GM10266 (cell line): ENCODE results near the gene NET1.

Experiments
- DNase-seq: peaks from one replicate; pipeline ENCODE4 v3.0.0; 2012; ENCODE audit errors: extremely low spot score
- CTCF ChIP-seq: IDR thresholded peaks from 2 replicates; pipeline ENCODE4 v1.5.1; 2012; ENCODE audit warnings: mild to moderate bottlenecking, low read depth; ENCODE audit not compliant: control insufficient read depth, insufficient read depth; ENCODE audit errors: missing control alignments

NET1 gene

GRCh38 chr10:5488272-5489161 lies 76.2 kb downstream of the NET1 start:
- TF ChIP-seq CTCF: no peak
- DNase-seq: no peak

- no peak for DNase-seq
- TF ChIP-seq CTCF: no peak
Measured at GRCh38 chr10:5490032-5490431, 77.7 kb downstream of the NET1 start.

GRCh38 chr10:5490698-5491464 lies 78.5 kb downstream of the NET1 start:
- no peak for DNase-seq
- TF ChIP-seq CTCF: no peak

GRCh38 chr10:5491477-5491876 lies 79.1 kb downstream of the NET1 start:
- DNase-seq: no peak
- TF ChIP-seq CTCF: no peak

GRCh38 chr10:5492322-5492855 lies 80.0 kb downstream of the NET1 start:
- no peak for DNase-seq
- TF ChIP-seq CTCF: no peak

GRCh38 chr10:5492929-5493576 lies 80.7 kb downstream of the NET1 start:
- DNase-seq: no peak
- TF ChIP-seq CTCF: no peak
